ACHN (cell line): ENCODE measurements around the gene ZNF526.
"Not testable (repeated sequence)": the region's sequence is repeated elsewhere in the genome, so short reads cannot be mapped to it uniquely, and the experiment has no call there.

Source experiments
- DNase-seq: peaks from one replicate; pipeline ENCODE4 v3.0.0-alpha.2; 2015
- in situ Hi-C: cut with HindIII; loops from 2 replicates; pipeline ENCODE4 v1.10.0; 2017; ENCODE audit warnings: low sequenced_read_pairs, low pct_ligation_motif_present, low pct_unique_long_range_greater_than_20kb

Gene ZNF526

DNA sequence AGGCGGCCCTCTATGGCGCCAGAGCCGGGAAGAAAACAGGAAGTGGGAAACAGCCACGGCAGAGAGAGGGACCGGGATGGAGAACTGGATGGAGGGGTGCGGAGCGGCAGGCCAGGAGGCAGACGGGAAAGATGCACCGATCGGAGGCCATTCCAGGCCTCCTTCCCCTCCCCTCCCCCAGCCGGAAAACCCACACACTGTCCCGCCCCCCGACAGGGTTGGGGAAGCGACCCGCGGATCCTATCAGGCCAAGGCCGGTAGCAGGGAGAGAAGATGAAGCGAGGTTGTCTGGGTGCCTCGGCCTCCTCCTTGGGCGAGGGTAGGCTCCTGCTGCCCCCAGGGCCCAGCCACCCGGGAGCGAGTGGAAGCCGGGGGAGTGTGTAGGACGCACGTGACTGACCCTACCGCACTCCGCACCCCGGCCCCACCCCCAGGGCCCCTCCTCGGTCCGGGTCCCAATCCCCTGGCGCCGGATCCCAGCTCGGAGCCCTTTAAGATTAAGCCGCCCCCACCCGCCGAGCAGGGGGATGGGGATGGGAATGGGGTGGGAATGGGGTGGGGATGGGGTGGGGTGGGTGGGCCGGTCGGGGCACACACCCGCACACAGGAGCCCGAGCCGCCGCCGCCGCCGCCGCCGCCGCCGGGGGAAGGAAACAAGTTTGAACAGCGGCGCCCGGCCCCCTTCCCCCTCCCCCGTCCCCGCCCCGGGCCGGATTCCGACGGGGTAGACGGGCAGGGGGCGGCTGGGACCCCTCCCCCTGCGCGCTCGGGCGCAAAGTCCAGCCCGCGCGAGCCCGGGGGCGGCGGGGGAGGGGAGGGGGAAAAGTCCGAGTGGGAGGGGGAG, 33.4 kb downstream of the ZNF526 start:
- in situ Hi-C loops = no loop called here
- peak; percentile 35 for DNase-seq

GRCh38 chr19:42254089-42254849, 34.2 kb downstream of the ZNF526 start:
- in situ Hi-C loops = no loop called here
- DNase-seq = peak; percentile 58

DNA sequence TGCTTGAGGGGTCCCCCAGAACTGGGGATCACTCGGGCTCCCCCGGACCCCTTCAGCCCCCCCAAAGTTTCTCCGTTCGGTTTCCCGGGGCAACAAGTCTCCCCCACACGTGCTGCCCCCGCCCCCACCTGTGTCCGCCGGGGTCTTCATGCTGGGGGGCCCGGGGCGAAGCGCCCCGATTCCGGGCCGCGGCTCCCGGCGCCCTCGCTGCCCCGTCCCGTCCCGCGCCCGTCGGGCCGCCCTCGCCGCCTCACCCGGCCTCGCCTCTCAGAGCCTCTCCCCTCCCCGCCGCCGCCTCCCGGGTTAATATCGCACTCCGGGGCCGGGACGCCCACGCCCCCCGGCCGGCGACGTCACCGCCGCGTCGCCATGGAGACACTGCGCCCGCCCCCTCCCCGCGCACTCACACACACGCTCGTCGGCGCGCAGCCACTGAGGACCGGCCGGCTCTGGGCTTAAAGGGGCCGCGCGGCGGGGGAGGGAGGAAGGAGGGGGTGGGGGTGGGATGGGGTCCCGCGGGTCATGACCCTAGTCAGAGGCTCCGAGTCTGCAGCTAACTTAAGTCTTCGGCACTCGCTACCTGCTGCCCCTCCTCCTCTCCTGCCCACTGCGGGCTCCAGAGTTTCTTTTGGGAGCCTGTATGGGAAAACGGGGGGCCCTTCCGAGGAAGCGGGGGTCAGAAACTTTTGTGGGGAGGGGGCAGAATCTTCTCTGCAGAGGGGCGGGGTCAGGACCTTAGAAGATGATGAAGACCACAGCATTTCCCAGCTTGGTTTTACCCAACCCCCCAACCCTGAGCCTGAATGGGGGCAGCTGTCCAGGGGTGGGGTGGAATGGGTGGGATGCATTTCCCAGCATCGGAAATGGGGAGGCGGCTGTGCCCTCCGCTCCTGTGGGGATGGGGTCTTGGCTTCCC, 35.0 kb downstream of the ZNF526 start, which contains the start of gene ERF:
Gene ERF (minus strand): TSS at position 279 of the 916 bp plus-strand sequence. CDS start 129 bp downstream, at position 150.
- DNase-seq = peak; percentile 86
- in situ Hi-C loops = no loop called here

DNA sequence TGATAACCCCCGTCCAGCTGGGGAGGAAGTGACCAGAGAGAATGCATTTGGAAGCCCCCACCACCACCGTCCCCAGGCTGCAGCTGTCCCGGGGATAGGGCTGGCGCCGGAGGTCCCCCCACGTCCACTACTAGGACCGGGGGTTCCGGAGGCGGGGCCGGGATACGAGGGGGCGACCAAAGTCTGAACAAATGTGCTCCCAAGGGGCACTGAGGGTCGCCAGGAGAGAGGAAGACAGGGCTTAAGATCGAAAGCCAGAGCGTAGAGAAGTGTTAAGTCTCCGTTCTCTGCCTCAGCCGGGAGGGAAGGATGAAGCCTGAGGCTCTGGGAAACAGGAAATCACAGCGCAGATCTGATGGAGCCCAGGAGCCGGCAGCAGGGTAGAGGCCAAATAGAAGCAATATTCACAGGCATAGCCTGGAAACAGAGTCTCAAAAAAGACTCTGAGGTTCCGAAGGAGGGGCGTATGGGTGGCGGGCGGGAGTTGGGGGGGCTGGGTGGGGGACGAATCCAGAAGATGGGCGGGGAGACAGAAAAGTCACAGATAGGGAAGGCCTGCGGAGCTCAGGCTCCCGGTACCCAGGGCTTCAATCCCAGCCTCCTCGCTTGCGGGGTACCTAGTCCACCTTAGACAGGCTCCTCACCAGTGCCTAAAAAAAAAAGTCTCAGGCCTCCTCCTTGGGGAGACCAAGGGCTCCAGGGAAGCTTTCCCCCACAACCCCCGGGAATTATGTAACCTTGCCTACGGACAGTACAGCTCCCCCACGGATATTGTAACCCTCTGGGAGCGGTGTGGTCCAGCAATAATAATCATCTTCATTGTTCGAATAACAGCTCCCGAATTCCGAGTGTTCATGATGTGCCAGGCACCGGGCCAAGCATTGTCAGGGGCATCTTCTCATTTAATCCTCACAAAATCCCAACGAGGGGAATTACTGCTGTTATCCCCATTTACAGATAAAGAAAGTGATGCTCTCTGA, 35.9 kb downstream of the ZNF526 start:
- DNase-seq = peak; percentile 67
- in situ Hi-C loops = no loop called here

GRCh38 chr19:42257842-42258241, 37.7 kb downstream of the ZNF526 start:
- in situ Hi-C loops, DNase-seq: not testable (repeated sequence)

DNA sequence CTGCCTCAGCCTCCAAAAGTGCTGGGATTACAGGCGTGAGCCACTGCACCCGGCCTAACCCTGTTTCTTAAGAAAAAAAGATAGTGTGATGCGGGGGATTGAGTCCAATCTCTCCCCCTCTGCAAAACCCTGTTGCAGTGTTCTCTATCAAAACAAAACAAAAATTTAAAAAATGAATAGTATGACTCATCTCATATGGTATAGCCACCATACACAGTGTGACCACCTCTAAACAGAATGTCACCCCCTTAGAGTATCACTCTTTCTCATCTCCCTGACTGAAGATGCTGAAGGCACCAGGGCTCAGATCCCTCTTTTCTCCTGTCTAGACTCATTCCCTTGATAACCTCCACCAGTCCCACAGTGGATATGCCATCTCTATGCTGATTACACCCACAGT, 41.7 kb downstream of the ZNF526 start:
- no peak for DNase-seq
- in situ Hi-C loops = no loop called here

DNA sequence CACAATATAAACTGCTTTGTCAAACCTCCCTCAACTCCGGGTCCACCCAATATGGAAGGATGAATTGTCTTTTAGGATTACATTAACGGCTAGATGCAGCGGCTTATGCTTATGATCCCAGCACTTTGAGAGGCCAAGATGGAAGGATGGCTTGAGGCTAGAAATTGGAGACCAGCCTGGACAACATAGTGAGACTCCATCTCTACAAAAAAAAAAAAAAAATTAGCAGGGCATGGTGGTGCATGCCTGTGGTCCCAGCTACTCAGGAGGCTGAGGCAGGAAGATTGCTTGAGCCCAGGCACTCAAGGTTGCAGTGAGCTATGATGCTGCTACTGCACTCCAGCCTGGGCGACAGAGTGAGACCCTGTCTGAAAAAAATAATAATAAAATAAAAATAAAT, 46.0 kb downstream of the ZNF526 start:
- in situ Hi-C loops, DNase-seq: not testable (repeated sequence)

GRCh38 chr19:42266928-42267603, 47.0 kb downstream of the ZNF526 start:
- in situ Hi-C loops, DNase-seq: not testable (repeated sequence)

DNA sequence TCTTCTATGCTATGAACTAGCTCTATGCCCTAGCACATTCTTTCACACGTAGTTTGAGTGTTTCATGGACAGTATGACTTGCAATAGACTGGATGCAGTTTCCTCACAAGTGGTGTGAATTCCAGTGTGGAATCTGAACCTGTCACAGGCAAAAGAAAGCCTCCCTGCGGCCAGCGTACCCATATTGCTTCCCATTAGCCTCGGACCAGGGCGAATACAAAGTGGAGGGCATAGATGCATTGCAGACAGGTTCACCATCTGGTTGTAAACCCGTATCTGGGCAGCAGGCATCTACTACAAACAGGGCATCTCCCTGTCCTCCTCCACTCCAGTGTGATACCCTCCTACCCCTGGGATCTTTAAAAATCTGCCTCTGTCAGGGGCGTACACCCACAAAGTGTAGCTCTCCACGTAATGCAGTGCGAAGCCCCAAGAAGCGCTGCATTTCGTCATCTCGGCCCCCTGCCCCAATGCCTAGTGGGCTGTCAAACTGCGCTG, 47.6 kb downstream of the ZNF526 start:
- in situ Hi-C loops = no loop called here
- no peak for DNase-seq

GRCh38 chr19:42268142-42268703, 48.1 kb downstream of the ZNF526 start:
- in situ Hi-C loops = no loop called here
- peak; percentile 98 for DNase-seq

- in situ Hi-C loops = no loop called here
- peak; percentile 99 for DNase-seq
Measured at GRCh38 chr19:42268704-42269477, 48.8 kb downstream of the ZNF526 start, which contains the start of gene CIC. Gene CIC, plus strand, starts transcription at chr19:42269252. Its CDS starts 2,532 bp downstream, at chr19:42271784.

DNA sequence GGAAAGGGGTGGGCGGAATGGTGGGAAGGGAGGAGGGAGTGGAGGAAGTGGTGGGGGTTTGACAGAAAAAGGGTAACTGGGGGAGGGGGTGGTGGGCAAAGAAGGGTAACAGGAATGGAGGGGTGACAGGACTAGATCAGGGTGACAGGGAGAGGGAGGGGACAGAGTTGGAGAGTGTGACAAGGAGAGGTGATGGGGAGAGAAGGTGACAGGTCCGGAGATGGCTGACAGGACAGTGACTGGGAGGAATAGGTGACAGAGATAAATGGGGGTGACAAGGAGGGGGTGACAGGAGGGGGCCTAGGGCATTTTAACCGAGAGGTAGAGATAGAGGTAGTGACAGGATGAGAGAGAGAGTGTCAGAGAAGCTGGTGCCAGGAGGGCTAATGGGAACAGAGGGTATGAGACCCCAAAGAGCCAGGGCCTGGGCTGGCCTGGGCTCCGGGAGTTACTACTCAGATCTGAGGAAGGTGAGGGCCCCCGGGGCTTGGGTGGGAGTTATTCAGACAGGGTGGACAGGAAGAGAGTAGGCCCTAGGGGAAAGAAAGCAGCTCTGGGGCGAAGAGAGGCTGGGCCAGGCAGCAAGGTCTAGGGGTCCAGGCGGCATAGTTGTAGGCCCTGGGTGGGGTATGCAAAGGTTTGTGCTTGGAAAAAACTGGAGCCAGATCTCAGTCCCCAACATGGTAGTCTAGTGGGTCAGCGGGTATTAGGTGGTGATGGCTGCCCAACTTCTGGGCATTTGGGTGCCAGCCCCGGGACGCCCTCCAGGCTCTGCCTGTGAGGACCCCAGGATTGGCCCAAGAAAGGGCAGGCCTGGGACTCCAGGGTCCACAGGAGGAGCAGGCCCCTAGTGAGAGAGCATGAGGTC, 49.6 kb downstream of the ZNF526 start:
- DNase-seq = no peak
- in situ Hi-C loops = no loop called here

- in situ Hi-C loops = no loop called here
- DNase-seq = peak; percentile 62
Measured at GRCh38 chr19:42270346-42271044, 50.4 kb downstream of the ZNF526 start.

GRCh38 chr19:42271045-42271419, 50.9 kb downstream of the ZNF526 start:
- no peak for DNase-seq
- in situ Hi-C loops = no loop called here
